NT2/D1 (cell line): Measurements from ENCODE around the gene VTCN1.

Source experiments
- DNase-seq: peaks from one replicate; pipeline ENCODE4 v3.0.0-alpha.2; 2011; ENCODE audit warnings: low read depth, low spot score
- H3K27me3 ChIP-seq: 2 replicates; pipeline ENCODE4 v1.6.0; 2011; ENCODE audit warnings: mild to moderate bottlenecking; ENCODE audit not compliant: insufficient read length, insufficient read depth
- H3K36me3 ChIP-seq: 2 replicates; pipeline ENCODE4 v1.6.1; 2011; ENCODE audit warnings: mild to moderate bottlenecking, low read length, mixed read lengths; ENCODE audit not compliant: insufficient read depth, insufficient read length
- H3K4me1 ChIP-seq: 2 replicates; pipeline ENCODE4 v1.5.1; 2011; ENCODE audit not compliant: insufficient read depth, insufficient read length
- H3K4me3 ChIP-seq: 2 replicates; pipeline ENCODE4 v1.5.1; 2011; ENCODE audit warnings: low read depth; ENCODE audit not compliant: insufficient read length
- H3K9ac ChIP-seq: 2 replicates; pipeline ENCODE4 v1.6.0; 2011; ENCODE audit warnings: low read depth; ENCODE audit not compliant: insufficient read length
- H3K9me3 ChIP-seq: 2 replicates; pipeline ENCODE4 v1.5.1; 2011; ENCODE audit warnings: mild to moderate bottlenecking, low read length; ENCODE audit not compliant: insufficient read depth
- SUZ12 ChIP-seq: IDR thresholded peaks from 2 replicates; pipeline ENCODE4 v1.6.1; 2011; ENCODE audit not compliant: insufficient read length, insufficient read depth; ENCODE audit errors: extremely low read depth
- YY1 ChIP-seq: IDR thresholded peaks from 2 replicates; pipeline ENCODE4 v1.6.1; 2011; ENCODE audit not compliant: insufficient read length, insufficient read depth
- ZNF274 ChIP-seq: IDR thresholded peaks from 2 replicates; pipeline ENCODE4 v1.6.1; 2011; ENCODE audit warnings: mild to moderate bottlenecking, low read depth, low read length

The VTCN1 gene

DNA sequence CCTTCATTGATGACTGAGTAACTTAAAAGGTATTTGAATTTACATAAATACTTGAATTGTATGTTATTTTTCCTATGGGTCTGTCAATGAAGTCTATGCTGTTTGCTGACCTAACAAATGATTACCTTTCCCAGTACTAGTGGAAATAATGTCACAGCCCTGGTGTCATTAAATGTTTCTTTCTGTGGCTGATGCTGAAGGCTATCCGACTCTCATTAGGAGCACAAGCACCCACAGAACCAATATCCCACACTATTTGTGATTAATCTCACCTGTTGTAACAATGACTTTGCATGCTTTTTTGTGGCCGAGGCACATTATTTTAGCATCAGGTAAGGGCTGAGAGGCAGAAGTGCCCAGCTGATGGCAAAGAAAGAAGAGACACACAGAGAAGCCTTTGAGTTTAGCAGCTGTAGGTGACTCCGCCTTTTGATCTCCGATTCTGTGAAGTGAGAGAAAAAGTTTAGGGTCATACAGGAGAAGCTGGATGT is 63.3 kb downstream of the VTCN1 start:
- Histone ChIP-seq H3K4me3 (no peak overlapping the region), H3K36me3 (no peaks in the 10 kb centered on the region), H3K9me3 (peaks cover 10% of the 10 kb centered on the region; the same call in 1 of the 2 replicates), H3K4me1 (no peaks in the 10 kb centered on the region), H3K27me3 (no peaks in the 10 kb centered on the region), H3K9ac (no peak overlapping the region)
- TF ChIP-seq ZNF274 (no peak), YY1 (no peak), SUZ12 (no peak)
- no peak for DNase-seq

DNA sequence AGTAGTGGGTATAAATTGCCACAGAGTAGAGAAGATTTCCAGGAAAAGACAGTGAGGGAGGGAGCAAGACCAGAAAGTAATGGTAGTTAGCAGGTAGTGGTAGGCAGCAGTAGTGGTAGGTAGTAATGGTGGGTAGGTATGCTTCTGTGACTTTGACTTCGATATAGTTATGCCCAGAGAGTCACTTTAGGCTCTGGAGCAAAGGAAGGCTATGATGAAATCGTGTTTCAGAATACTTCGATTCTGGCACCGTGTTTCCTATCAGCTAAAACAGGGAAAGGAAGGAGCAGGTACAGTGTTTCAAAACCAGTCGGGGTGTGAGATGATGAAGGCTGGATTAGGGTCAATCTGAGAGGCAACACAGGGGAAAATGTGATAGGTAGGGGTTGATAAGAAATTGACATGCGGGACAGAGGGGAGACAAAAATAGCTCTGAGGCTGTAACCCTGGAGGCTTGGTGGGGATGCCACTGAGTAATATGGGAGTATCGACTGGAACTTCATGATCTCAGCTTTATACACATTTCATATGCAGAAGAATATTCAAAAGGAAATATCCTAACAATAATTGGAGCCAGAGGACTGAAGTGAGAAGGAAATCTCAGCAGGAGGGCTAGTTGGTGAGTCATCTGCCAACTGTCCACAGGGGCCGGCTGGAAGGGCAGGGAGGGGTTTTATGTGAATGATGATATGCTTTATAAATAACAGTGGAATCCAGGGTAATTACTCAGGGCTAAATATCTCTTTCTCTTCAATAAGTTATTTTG is 64.0 kb downstream of the VTCN1 start:
- H3K9me3 ChIP-seq = peaks cover 8% of the 10 kb centered on the region; the same call in 1 of the 2 replicates
- H3K27me3 ChIP-seq = no peaks in the 10 kb centered on the region
- TF ChIP-seq YY1 = no peak
- no peak for TF ChIP-seq SUZ12
- no peak for TF ChIP-seq ZNF274
- H3K4me1 ChIP-seq = no peaks in the 10 kb centered on the region
- no peak overlapping the region for H3K4me3 ChIP-seq
- no peak for DNase-seq
- H3K9ac ChIP-seq = no peak overlapping the region
- no peaks in the 10 kb centered on the region for H3K36me3 ChIP-seq

DNA sequence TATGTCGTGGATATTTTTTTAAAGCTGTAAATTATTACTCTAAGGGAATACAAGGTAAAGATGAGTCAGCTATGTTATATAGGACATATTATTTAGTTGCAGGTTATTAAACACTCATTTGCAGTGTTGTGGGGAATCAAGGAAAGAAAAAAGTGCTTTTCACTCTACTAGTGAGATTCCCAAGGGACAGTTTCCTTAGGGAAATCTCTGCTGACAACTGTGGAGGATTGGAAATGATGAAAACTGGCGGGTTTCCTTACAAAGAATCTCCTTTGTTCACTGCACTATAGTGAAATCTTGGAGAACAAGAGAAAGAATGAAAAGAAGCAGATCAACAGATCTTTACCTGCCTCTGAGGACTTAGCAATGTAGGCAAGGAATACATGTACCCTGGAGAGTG is 64.7 kb downstream of the VTCN1 start:
- Histone ChIP-seq H3K9ac (no peak overlapping the region), H3K4me3 (no peak overlapping the region), H3K4me1 (no peaks in the 10 kb centered on the region), H3K27me3 (no peaks in the 10 kb centered on the region), H3K9me3 (peaks cover 2% of the 10 kb centered on the region; the same call in 1 of the 2 replicates), H3K36me3 (no peaks in the 10 kb centered on the region)
- no peak for TF ChIP-seq YY1
- TF ChIP-seq SUZ12 = no peak
- TF ChIP-seq ZNF274 = no peak
- DNase-seq = no peak

DNA sequence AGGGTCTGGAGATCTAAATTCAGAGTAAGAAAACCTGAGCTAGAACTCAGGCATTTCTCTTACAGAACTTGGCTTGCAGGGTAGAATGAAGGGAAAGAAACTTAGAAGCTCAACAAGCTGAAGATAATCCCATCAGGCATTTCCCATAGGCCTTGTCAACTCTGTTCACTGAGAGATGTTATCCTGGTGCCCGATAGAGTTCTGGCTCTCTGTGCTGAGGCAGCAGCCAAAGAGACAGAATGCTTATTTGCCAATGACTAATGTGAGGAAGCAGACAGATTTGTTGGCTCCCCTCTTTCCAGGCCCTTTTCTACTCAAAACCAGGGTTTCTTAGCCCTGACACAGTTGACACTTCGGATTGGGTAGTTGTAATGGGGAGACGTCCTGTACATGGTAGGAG is 66.9 kb downstream of the VTCN1 start:
- Histone ChIP-seq H3K9ac (no peak overlapping the region), H3K4me3 (no peak overlapping the region), H3K4me1 (no peaks in the 10 kb centered on the region), H3K9me3 (no peaks in the 10 kb centered on the region), H3K27me3 (no peaks in the 10 kb centered on the region), H3K36me3 (no peaks in the 10 kb centered on the region)
- no peak for DNase-seq
- no peak for TF ChIP-seq SUZ12
- TF ChIP-seq YY1 = no peak
- TF ChIP-seq ZNF274 = no peak

DNA sequence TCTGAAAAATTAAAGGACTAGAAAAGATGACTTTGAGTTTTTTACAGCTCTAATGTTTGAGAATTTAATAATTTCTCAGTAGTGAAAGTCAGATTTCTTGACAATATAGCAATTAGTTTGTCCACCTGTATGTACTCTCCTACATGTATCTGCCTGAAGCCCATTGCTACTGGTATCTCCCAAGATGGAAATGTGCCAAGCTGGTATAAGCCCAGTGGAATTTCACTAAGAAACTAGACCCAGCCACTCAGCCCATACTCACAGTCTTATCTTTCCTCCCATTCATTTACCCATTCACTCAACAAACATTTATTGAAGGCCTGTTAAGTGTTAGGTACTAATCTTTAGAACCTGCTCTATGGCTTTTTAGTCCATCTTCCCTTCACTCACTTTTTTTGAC is 67.6 kb downstream of the VTCN1 start:
- no peak for TF ChIP-seq SUZ12
- no peak for TF ChIP-seq ZNF274
- no peak for TF ChIP-seq YY1
- Histone ChIP-seq H3K4me3 (no peak overlapping the region), H3K9ac (no peak overlapping the region)

DNA sequence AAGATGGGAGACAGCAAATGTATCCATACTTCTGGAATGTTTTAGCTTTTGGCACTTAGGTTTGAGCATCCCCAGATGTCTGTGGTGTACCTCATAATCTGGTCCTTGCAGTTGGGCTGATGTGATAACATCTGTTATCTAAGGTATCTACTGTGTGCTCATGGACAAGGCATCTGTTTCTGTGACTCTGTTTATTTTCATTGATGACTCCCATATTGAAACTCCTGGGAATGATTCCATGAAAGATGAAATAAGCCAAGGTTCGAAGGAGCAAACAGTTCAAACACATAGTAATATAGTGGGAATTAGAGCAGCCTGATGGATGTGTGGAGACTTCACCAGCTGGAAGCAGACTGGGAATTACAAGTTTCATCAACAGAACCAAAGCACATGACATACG is 68.5 kb downstream of the VTCN1 start:
- no peak for DNase-seq
- no peaks in the 10 kb centered on the region for H3K27me3 ChIP-seq
- no peak overlapping the region for H3K9ac ChIP-seq
- no peaks in the 10 kb centered on the region for H3K9me3 ChIP-seq
- no peak overlapping the region for H3K4me3 ChIP-seq
- H3K36me3 ChIP-seq = no peaks in the 10 kb centered on the region
- no peaks in the 10 kb centered on the region for H3K4me1 ChIP-seq
- TF ChIP-seq SUZ12 (no peak), YY1 (no peak), ZNF274 (no peak)

More for the DNA sequence above, 67.6 kb downstream of the VTCN1 start:
- no peaks in the 10 kb centered on the region for H3K36me3 ChIP-seq
- H3K9me3 ChIP-seq = no peaks in the 10 kb centered on the region
- H3K27me3 ChIP-seq = no peaks in the 10 kb centered on the region
- no peak for DNase-seq
- H3K4me1 ChIP-seq = no peaks in the 10 kb centered on the region

DNA sequence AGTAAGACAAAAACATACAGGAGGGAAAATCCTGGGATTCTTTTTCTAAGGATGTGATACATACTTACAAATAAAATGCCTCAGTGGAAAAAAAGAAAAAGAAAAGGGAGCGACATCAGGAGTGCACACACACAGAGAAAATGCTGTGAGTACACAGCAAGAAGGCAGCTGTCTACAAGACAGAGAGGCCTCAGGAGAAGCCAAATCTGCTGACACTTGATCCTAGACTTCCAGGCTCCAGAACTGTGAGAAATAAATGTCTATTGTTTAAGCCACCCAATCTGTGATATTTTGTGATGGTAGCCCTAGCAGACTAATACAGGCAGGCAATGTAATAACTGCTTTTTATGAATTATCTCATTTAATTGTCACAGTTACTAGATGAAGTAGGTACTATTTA is 72.2 kb downstream of the VTCN1 start:
- TF ChIP-seq ZNF274 (no peak), SUZ12 (no peak), YY1 (no peak)
- no peak overlapping the region for H3K4me3 ChIP-seq
- no peak for DNase-seq
- no peaks in the 10 kb centered on the region for H3K27me3 ChIP-seq
- no peaks in the 10 kb centered on the region for H3K36me3 ChIP-seq
- peaks cover 2% of the 10 kb centered on the region for H3K4me1 ChIP-seq
- no peaks in the 10 kb centered on the region for H3K9me3 ChIP-seq
- no peak overlapping the region for H3K9ac ChIP-seq
